CD4-positive, alpha-beta memory T cell (primary cell): Measurements from ENCODE around the gene IZUMO2. TPM values are rescaled to one million over a fixed set of nuclear protein-coding genes. Genes with fewer than 3 reads are reported as not detected.

Source experiments
- CTCF ChIA-PET: fragments of 350-600 bp; sonication (Branson Sonifier 250); formaldehyde crosslinking; loops from one replicate; lab custom pipeline; 2021; ENCODE audit warnings: inconsistent platforms; ENCODE audit not compliant: partially characterized antibody; lab: Charles Lee
- POLR2A ChIA-PET: fragments of 350-600 bp; sonication (Branson Sonifier 250); formaldehyde crosslinking; loops from one replicate; lab custom pipeline; 2021; ENCODE audit not compliant: partially characterized antibody; lab: Charles Lee
- DNase-seq, 5 donors: peaks; one replicate each; pipeline versions ENCODE4 v3.0.0 to v3.0.0-alpha.2; 2020 to 2022; ENCODE audit warnings: mixed read lengths in 1 of 5
- H3K27ac ChIP-seq: one replicate; pipeline ENCODE4 v1.7.0; 2013; ENCODE audit warnings: low read depth, low read length
- H3K27me3 ChIP-seq: 2 replicates; pipeline ENCODE4 v1.7.0; 2013; ENCODE audit warnings: mild to moderate bottlenecking, low read length, moderate library complexity; ENCODE audit not compliant: insufficient read depth
- H3K36me3 ChIP-seq: 2 replicates; pipeline ENCODE4 v1.7.0; 2013; ENCODE audit warnings: mild to moderate bottlenecking, low read length, moderate library complexity; ENCODE audit not compliant: insufficient read depth
- H3K4me1 ChIP-seq: 2 replicates; pipeline ENCODE4 v1.7.0; 2013; ENCODE audit warnings: mild to moderate bottlenecking, low read length, moderate library complexity; ENCODE audit not compliant: insufficient read depth
- H3K4me3 ChIP-seq, 2 donors: one replicate each; pipeline ENCODE4 v1.7.0; 2013; ENCODE audit warnings: low read length in 2 of 2, mild to moderate bottlenecking in 1 of 2
- H3K9me3 ChIP-seq, 2 donors: one replicate each; pipeline ENCODE4 v1.7.0; 2013; ENCODE audit warnings: low read length in 2 of 2, control low read depth in 1 of 2; ENCODE audit not compliant: control insufficient read depth in 1 of 2
- H3K27ac Mint-ChIP-seq, 7 donors: one replicate each; pipeline ENCODE4 v1.8.0; 2020 to 2021; ENCODE audit warnings: mixed read lengths in 7 of 7, mild to moderate bottlenecking in 6 of 7, inconsistent platforms in 3 of 7, moderate library complexity in 3 of 7
- H3K27me3 Mint-ChIP-seq, 2 donors: one replicate each; pipeline ENCODE4 v1.8.0; 2020 to 2021; ENCODE audit warnings: mixed read lengths in 2 of 2
- H3K36me3 Mint-ChIP-seq, 2 donors: one replicate each; pipeline ENCODE4 v1.8.0; 2020 to 2021; ENCODE audit warnings: mixed read lengths in 2 of 2, inconsistent platforms in 1 of 2, mild to moderate bottlenecking in 1 of 2
- H3K4me1 Mint-ChIP-seq, 4 donors: one replicate each; pipeline ENCODE4 v1.8.0; 2020 to 2021; ENCODE audit warnings: mixed read lengths in 4 of 4, mild to moderate bottlenecking in 1 of 4
- H3K4me3 Mint-ChIP-seq, 8 donors: one replicate each; pipeline ENCODE4 v1.8.0; 2020 to 2021; ENCODE audit warnings: mixed read lengths in 8 of 8, mild to moderate bottlenecking in 7 of 8, moderate library complexity in 6 of 8, inconsistent platforms in 3 of 8
- H3K9me3 Mint-ChIP-seq, 8 donors: one replicate each; pipeline ENCODE4 v1.8.0; 2020 to 2021; ENCODE audit warnings: mixed read lengths in 8 of 8, mild to moderate bottlenecking in 5 of 8, inconsistent platforms in 3 of 8, moderate library complexity in 1 of 8
- intact Hi-C: fragments of 100-400 bp; cut with micrococcal nuclease; formaldehyde crosslinking; loops from one replicate; pipeline ENCODE4 v1.15.1; 2023
- polyA plus RNA-seq, 2 donors: library from polyadenylated mRNA; unstranded; fragments of 300-500 nt; fragmentation: Illumina TruSeq; gene quantifications; one replicate each; pipeline ENCODE4 v1.2.3, GENCODE V29; 2021
- total RNA-seq, 2 experiments: library from RNA; stranded (reverse); gene quantifications; one replicate each; pipeline ENCODE4 v1.2.3, GENCODE V29; 2021

IZUMO2 gene
- total and polyA plus RNA-seq, 4 experiments from 2014 or later, result not detected

- H3K9me3 Mint-ChIP-seq, result peaks cover 0 to 9% (median 4%) of the 10 kb centered on the region in 8 donors
- no peaks in the 10 kb centered on the region for H3K36me3 Mint-ChIP-seq
- Histone ChIP-seq H3K36me3 (no peaks in the 10 kb centered on the region), H3K27ac (no peak overlapping the region), H3K4me3 (no peak overlapping the region), H3K9me3 (no peaks in the 10 kb centered on the region), H3K27me3 (no peaks in the 10 kb centered on the region), H3K4me1 (no peaks in the 10 kb centered on the region)
- peaks cover 4 to 11% of the 10 kb centered on the region in 2 donors for H3K27me3 Mint-ChIP-seq
- DNase-seq, result no peak
- no peak overlapping the region for H3K4me3 Mint-ChIP-seq
- H3K4me1 Mint-ChIP-seq, result no peaks in the 10 kb centered on the region
- no peak overlapping the region for H3K27ac Mint-ChIP-seq
- CTCF ChIA-PET, result no interaction called here
- intact Hi-C loops, result no loop called here
- POLR2A ChIA-PET, result no interaction called here
Observed at GRCh38 chr19:50184196-50184595, 21.1 kb upstream of the IZUMO2 start.

- CTCF ChIA-PET, result no interaction called here
- Mint-ChIP-seq H3K4me3 (no peak overlapping the region), H3K36me3 (no peaks in the 10 kb centered on the region), H3K27me3 (peaks cover 0 to 16% of the 10 kb centered on the region in 2 donors), H3K9me3 (peaks cover 0 to 12% (median 3%) of the 10 kb centered on the region in 8 donors), H3K27ac (no peak overlapping the region), H3K4me1 (no peaks in the 10 kb centered on the region)
- intact Hi-C loops, result no loop called here
- Histone ChIP-seq H3K36me3 (no peaks in the 10 kb centered on the region), H3K9me3 (no peaks in the 10 kb centered on the region), H3K4me1 (no peaks in the 10 kb centered on the region), H3K27me3 (no peaks in the 10 kb centered on the region), H3K27ac (no peak overlapping the region), H3K4me3 (no peak overlapping the region)
- no peak for DNase-seq
- POLR2A ChIA-PET, result no interaction called here
Observed at GRCh38 chr19:50181121-50181520, 18.0 kb upstream of the IZUMO2 start.

- ChIA-PET POLR2A (no interaction called here), CTCF (no interaction called here)
- Histone ChIP-seq H3K9me3 (no peaks in the 10 kb centered on the region), H3K4me3 (no peak overlapping the region), H3K27me3 (no peaks in the 10 kb centered on the region), H3K4me1 (no peaks in the 10 kb centered on the region), H3K27ac (no peak overlapping the region), H3K36me3 (no peaks in the 10 kb centered on the region)
- Mint-ChIP-seq H3K9me3 (peaks cover 0 to 12% (median 4%) of the 10 kb centered on the region in 8 donors), H3K27me3 (peaks cover 3 to 25% of the 10 kb centered on the region in 2 donors), H3K27ac (no peak overlapping the region), H3K4me3 (no peak overlapping the region), H3K36me3 (no peaks in the 10 kb centered on the region), H3K4me1 (no peaks in the 10 kb centered on the region)
- DNase-seq, result no peak
- intact Hi-C loops, result no loop called here
Observed at GRCh38 chr19:50178859-50179537, 15.9 kb upstream of the IZUMO2 start.

GRCh38 chr19:50178320-50178719 is 15.2 kb upstream of the IZUMO2 start:
- POLR2A ChIA-PET, result no interaction called here
- intact Hi-C loops, result no loop called here
- no peaks in the 10 kb centered on the region for H3K36me3 ChIP-seq
- no peaks in the 10 kb centered on the region for H3K27me3 ChIP-seq
- no peaks in the 10 kb centered on the region for H3K36me3 Mint-ChIP-seq
- peaks cover 0 to 12% (median 4%) of the 10 kb centered on the region in 8 donors for H3K9me3 Mint-ChIP-seq
- no peaks in the 10 kb centered on the region for H3K4me1 Mint-ChIP-seq
- H3K27ac ChIP-seq, result no peak overlapping the region
- no peak overlapping the region for H3K4me3 Mint-ChIP-seq
- H3K27ac Mint-ChIP-seq, result no peak overlapping the region
- H3K4me3 ChIP-seq, result no peak overlapping the region
- CTCF ChIA-PET, result no interaction called here
- no peaks in the 10 kb centered on the region for H3K4me1 ChIP-seq
- H3K27me3 Mint-ChIP-seq, result peaks cover 3 to 25% of the 10 kb centered on the region in 2 donors
- DNase-seq, result no peak
- no peaks in the 10 kb centered on the region for H3K9me3 ChIP-seq

GRCh38 chr19:50176775-50177174 is 13.7 kb upstream of the IZUMO2 start:
- Mint-ChIP-seq H3K4me1 (no peaks in the 10 kb centered on the region), H3K36me3 (no peaks in the 10 kb centered on the region), H3K27me3 (peaks cover 6 to 27% of the 10 kb centered on the region in 2 donors), H3K9me3 (peaks cover 0 to 12% (median 4%) of the 10 kb centered on the region in 8 donors), H3K4me3 (no peak overlapping the region), H3K27ac (no peak overlapping the region)
- H3K27me3 ChIP-seq, result no peaks in the 10 kb centered on the region
- H3K36me3 ChIP-seq, result no peaks in the 10 kb centered on the region
- no peaks in the 10 kb centered on the region for H3K9me3 ChIP-seq
- DNase-seq, result no peak
- CTCF ChIA-PET, result no interaction called here
- H3K4me3 ChIP-seq, result no peak overlapping the region
- H3K27ac ChIP-seq, result no peak overlapping the region
- intact Hi-C loops, result no loop called here
- POLR2A ChIA-PET, result no interaction called here
- no peaks in the 10 kb centered on the region for H3K4me1 ChIP-seq

GRCh38 chr19:50175924-50176323 is 12.8 kb upstream of the IZUMO2 start:
- Histone ChIP-seq H3K36me3 (no peaks in the 10 kb centered on the region), H3K27me3 (no peaks in the 10 kb centered on the region), H3K9me3 (no peaks in the 10 kb centered on the region), H3K4me3 (no peak overlapping the region), H3K4me1 (no peaks in the 10 kb centered on the region), H3K27ac (no peak overlapping the region)
- intact Hi-C loops, result no loop called here
- Mint-ChIP-seq H3K4me3 (no peak overlapping the region), H3K36me3 (no peaks in the 10 kb centered on the region), H3K27me3 (peaks cover 6 to 23% of the 10 kb centered on the region in 2 donors), H3K27ac (no peak overlapping the region), H3K9me3 (peaks cover 0 to 12% (median 4%) of the 10 kb centered on the region in 8 donors), H3K4me1 (no peaks in the 10 kb centered on the region)
- no peak for DNase-seq
- ChIA-PET CTCF (no interaction called here), POLR2A (no interaction called here)

GRCh38 chr19:50174100-50174793 is 11.2 kb upstream of the IZUMO2 start:
- Mint-ChIP-seq H3K36me3 (peaks cover 0 to 4% of the 10 kb centered on the region in 2 donors), H3K9me3 (peaks cover 0 to 7% (median 2%) of the 10 kb centered on the region in 8 donors), H3K27me3 (peaks cover 9 to 19% of the 10 kb centered on the region in 2 donors), H3K4me1 (no peaks in the 10 kb centered on the region), H3K27ac (no peak overlapping the region), H3K4me3 (peak overlapping the region in 1 of 8 donors; percentile 26)
- intact Hi-C loops, result no loop called here
- no peak for DNase-seq
- Histone ChIP-seq H3K27ac (no peak overlapping the region), H3K4me3 (no peak overlapping the region), H3K27me3 (no peaks in the 10 kb centered on the region), H3K4me1 (no peaks in the 10 kb centered on the region), H3K36me3 (no peaks in the 10 kb centered on the region), H3K9me3 (no peaks in the 10 kb centered on the region)
- ChIA-PET CTCF (interaction anchor here (0.6 kb wide), 1 partner anchor 171 kb away, joined by 3 read pairs; no protein-coding TSS in a partner anchor), POLR2A (no interaction called here)
